Measurements from ENCODE around the gene GGN.

GGN gene

GRCh38 chr19:38388349-38389100 lies 691 bp upstream of the GGN start, which contains the start of gene SPRED3:
SPRED3 (plus strand) TSS chr19:38388697; CDS start chr19:38390303, 1,606 bp downstream.
- DNase-seq (ENCODE audit: low read depth in 1 of 2, low spot score in 1 of 2) = no peak

GRCh38 chr19:38386971-38387549 lies 774 bp downstream of the GGN start:
- DNase-seq (ENCODE audit: low read depth in 1 of 2, low spot score in 1 of 2) = no peak

DNA sequence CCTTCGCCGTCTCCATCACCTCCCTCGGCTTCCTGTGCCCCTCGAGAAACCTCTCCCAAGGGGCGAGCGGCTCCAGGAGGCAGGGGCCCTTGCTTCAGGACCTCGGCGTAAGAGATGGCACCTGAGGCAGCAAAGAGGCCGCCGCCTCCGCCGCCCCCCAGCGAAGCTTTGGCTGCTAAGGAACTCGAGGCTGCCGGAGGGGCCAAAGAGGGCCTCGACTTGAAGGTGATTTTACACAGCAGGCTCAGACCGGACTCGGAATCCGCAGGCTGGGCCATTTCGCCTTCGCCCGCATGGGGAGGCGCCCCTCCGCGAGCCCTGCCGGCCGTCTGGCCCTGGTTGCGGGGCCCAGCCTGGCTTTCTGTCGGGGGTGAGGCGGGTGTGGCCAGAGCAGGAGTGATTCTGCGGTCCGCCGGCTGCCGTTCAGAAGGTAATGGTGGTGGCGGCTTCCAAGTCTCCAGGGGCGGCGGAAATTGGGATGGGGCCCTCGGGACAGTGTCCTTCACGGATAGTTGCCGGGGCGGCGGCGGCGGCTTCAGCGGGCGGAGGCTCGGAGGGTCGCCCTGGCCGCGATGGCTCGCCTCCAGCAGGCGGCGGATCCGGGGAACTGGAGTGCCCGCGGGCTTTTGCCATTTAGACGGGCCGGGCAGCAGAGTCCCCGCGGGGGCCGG lies 1.4 kb downstream of the GGN start:
- DNase-seq (ENCODE audit: low read depth in 1 of 2, low spot score in 1 of 2) = no peak

DNA sequence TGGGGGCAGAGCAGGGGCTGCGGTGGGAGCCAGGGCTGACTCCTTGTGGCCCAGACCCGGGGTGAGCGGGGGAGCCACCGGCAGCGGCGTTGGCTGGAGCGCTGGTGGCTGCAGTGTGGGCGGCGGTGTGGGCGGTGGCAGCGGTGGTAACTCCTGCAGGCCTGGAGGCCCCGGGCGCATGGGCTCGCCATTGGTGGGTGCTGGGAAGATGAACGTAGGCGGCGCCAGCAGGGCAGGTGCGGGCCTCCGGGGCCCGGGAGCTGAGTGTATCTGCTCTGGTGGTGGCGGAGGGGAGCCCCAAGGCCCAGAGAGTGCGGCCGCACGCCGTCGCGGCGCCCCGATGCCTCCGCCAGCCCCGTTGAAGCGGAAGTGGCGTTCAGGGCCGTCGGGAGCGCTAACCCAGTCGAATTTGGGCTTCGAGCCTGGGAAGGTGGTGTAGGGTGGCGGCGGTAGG lies 2.0 kb downstream of the GGN start:
- no peak for DNase-seq (ENCODE audit: low read depth in 1 of 2, low spot score in 1 of 2)

DNA sequence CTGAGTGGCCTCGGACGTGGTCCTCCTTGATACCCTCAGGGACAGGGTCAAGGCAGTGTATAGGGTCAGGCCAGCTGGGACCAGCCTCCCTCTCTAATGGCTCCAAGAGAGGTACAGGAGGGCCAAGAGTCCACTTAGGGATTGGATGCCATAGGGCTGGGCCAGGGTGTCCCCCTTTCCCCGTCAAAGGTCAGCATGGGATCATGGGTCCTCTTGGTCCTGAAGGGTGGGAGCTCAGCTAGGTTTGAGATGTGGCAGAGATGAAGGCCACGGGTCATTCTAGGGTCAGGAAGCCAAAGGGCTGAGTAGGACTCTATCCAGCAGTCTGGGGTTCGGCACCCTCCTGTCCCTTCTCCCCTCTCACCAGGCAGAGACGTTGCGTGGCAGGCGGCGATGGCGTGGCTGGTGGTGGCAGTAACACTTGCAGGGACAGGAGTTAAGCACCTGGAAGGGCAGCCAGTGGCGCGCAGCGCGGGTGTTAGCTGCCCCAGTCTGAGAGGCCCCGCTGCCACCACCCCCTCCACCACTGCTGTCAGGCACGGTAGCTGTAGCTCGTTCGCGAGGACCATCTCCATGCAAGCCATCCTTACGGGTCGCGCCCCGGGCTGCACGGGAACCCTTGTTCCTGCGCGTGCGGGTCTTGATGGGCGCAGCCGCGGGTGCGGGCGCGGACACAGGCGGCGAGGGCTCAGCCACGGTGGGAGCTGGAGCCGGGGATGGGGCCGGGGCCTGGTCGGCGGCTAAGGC lies 2.6 kb downstream of the GGN start:
- no peak for DNase-seq (ENCODE audit: low read depth in 1 of 2, low spot score in 1 of 2)

GRCh38 chr19:38384209-38385027 lies 3.4 kb downstream of the GGN start:
- DNase-seq (ENCODE audit: low read depth in 1 of 2, low spot score in 1 of 2) = no peak

DNA sequence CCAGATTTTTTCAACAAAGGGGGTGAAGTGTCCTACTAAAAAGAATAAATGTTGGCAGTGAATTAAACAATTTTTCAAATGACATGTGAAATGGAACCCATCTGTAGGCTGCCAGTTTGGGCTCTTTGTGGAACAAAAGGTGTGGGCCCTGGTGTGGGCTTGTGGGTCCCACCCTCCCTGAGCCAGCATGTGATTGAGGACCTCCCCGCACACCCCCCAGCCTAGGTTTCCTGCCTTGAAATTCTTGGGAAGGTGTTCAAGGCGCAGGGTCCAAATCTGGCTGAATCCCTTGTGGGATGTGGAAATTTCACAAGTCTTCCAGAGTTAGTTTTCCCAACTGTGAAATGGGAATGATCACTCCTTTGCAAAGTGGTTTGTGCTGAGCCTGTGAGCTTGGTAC lies 4.1 kb downstream of the GGN start:
- DNase-seq (ENCODE audit: low read depth in 1 of 2, low spot score in 1 of 2) = no peak

- no peak for DNase-seq (ENCODE audit: low read depth in 1 of 2, low spot score in 1 of 2)
These were observed 4.7 kb downstream of the GGN start for GRCh38 chr19:38383184-38383583.

GRCh38 chr19:38381138-38381537 lies 6.7 kb downstream of the GGN start:
- no peak for DNase-seq (ENCODE audit: low read depth in 1 of 2, low spot score in 1 of 2)

DNA sequence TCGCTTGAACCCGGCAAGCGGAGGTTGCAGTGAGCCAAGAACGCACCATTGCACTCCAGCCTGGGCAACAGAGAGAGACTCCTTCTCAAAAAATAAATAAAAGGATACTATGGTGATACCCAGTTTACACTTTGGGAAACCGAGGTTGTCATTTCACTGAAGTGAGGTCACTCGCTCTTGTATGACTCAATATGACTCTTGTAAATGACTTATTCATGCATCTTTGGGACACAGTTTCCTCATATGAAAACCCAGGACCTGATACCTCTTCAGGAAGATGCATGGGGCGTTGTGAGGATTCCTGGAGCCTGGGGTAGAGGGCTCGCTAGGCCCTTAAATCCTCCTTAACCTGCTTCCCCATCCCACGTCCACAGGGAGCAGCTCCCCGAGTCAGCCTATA lies 9.0 kb downstream of the GGN start:
- no peak for DNase-seq (ENCODE audit: low read depth in 1 of 2, low spot score in 1 of 2)

- no peak for DNase-seq (ENCODE audit: low read depth in 1 of 2, low spot score in 1 of 2)
These were observed 10.8 kb downstream of the GGN start for GRCh38 chr19:38377052-38377451.

- no peak for DNase-seq (ENCODE audit: low read depth in 1 of 2, low spot score in 1 of 2)
These were observed 11.3 kb downstream of the GGN start for GRCh38 chr19:38376576-38376975.

DNA sequence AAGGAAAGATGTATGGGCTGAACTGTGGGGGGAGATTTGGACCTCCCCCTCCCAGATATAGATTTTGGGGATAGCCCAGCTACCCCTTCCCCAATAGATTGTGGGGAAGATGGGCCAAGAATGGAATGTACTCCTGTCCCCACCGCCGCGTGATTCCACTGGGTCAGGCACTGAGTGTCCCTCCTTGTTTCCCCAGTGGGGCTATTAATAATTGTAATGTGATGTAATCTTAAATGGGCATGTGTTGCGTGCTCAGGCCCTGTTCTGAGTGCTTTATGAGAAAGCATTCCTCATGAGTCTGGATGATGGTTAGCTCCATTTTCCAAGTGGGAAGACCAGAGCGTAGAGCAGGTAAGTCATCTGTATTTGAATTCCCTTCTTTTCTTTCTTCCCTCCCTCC lies 12.1 kb downstream of the GGN start:
- no peak for DNase-seq (ENCODE audit: low read depth in 1 of 2, low spot score in 1 of 2)

GRCh38 chr19:38375098-38375493 lies 12.7 kb downstream of the GGN start:
- no peak for DNase-seq (ENCODE audit: low read depth in 1 of 2, low spot score in 1 of 2)

DNA sequence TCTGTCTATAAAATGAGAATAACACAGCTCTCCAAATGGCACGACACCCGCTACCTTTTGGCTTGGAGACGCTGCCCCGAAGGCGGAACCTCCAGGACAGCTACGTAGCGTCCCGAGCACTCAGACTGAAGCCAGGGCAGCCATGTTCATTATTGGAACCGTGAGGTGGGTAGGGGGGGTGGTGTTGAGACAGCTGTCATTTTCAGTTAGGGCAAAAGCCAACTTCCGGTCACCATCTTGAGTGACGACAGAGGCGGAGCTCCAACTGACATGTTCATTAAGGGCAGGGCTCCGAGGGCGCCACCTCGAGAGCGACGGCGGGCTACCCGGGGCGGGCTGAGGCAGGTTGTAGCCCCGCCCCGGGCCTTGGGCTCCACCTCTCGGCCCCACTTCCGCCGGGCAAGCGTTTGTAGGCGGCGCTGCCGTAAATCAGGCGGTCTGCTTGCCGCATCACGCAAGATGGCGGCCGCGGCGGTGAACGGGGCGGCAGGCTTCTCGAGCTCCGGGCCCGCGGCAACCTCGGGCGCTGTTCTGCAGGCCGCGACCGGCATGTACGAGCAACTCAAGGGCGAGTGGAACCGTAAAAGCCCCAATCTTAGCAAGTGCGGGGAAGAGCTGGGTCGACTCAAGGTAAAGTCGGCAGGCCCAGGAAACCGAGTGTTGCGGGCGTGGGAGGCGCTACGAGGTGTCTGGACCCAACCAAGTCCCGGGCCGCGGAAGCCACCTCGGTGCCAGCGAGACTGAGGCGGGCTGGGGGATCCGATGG lies 13.3 kb downstream of the GGN start, which contains the start of gene PSMD8:
Gene PSMD8, plus strand, starts transcription at position 240 of the 766 bp plus-strand sequence. Its CDS starts 31 bp downstream, at position 271.
- DNase-seq (ENCODE audit: low read depth in 1 of 2, low spot score in 1 of 2) = peak; percentile 93 to 98

DNA sequence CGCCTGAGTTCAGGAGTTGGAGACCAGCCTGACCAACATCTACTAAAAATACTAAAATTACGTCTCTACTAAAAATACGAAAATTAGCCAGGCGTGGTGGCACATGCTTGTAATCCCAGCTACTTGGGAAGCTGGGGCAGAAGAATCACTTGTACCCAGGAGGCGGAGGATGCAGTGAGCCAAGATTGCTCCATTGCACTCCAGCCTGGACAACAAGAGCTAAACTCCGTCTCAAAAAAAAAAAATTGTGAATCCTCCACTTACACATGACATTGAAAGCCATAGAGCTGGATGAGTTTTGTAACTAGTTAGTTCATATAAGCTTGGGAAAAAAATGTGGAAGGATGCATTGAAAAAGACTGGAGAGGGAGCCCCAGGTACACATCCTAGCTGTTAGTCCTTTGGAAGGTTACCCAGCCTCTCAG lies 13.9 kb downstream of the GGN start:
- DNase-seq (ENCODE audit: low read depth in 1 of 2, low spot score in 1 of 2) = no peak

DNA sequence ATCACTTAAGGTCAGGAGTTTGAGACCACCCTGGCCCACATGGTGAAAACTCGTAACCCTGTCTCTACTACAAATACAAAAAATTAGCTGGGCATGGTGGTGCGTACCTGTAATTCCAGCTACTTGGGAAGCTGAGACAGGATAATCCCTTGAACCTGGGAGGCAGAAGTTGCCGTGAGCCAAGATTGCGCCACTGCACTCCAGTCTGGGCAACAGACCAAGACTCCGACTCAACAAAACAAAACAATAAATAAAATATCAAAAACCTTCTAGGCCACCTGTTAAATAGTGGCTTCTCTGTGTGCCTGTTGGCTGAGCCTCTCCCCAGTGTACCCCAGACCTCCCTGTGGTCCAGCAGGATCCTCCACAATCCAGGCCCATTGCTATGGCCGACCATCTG lies 16.8 kb downstream of the GGN start:
- DNase-seq (ENCODE audit: low read depth in 1 of 2, low spot score in 1 of 2) = no peak

DNA sequence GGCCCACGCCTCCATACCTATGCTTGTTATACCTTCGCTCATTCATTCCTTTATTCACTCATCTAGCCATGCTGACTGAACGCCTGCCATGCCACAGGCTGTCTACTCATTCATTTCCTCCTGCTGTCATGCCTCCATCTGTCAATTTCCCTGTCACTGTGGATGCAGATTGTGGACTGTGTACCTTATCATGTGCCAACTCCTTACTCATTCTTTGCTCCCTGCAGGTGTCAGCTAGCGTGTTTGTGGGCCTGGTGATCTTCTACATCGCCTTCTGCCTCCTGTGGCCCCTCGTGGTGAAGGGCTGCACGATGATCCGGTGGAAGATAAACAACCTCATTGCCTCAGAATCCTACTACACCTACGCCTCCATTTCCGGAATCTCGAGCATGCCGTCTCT lies 17.5 kb downstream of the GGN start:
- no peak for DNase-seq (ENCODE audit: low read depth in 1 of 2, low spot score in 1 of 2)

DNA sequence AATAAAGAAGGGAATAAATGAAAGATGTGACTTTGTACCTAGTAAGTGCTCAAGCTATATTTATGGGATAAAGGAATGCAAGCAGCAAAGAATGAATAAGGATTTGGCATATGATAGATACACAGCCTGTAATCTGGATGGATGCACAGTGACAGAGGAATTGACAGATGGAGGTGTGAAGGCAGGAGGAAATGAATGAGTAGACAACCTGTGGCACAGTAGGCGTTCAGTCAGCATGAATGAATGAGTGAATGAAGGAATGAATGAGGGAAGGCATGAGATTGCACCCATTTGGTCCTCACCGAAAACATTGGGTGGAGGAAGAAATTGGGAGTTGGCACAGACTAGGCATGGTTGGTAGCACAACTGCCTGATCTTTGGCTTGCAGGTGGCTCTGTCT lies 18.2 kb downstream of the GGN start:
- DNase-seq (ENCODE audit: low read depth in 1 of 2, low spot score in 1 of 2) = no peak

DNA sequence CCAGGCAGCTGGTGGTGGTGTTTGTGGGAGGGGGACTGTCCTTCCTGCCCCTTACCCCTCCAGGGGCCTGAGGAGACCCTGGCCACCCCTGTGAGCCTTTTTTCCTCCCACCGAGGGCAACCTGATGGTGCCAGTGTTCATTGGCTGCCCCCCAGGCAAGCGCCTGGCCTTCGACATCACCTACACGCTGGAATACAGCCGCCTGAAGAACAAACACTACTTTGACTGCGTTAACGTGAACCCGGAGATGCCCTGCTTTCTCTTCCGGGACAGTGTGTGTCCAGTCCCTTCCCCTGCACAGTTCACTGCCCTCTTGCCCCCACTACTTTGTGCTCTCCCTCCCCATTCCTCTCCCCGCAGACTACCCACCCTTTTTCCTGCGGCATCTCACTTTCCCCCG lies 20.8 kb downstream of the GGN start:
- no peak for DNase-seq (ENCODE audit: low read depth in 1 of 2, low spot score in 1 of 2)
